HEK293 (cell line): ENCODE data around the gene EXOSC7.

Experiments
- ZNF140 ChIP-seq: fragments of 450-650 bp; formaldehyde crosslinking; IDR thresholded peaks from 2 replicates; pipeline ENCODE4 v1.5.1; 2016; ENCODE audit warnings: missing biosample characterization, missing genetic modification characterization
- ZNF175 ChIP-seq: fragments of 450-650 bp; formaldehyde crosslinking; IDR thresholded peaks from 2 replicates; pipeline ENCODE4 v1.5.1; 2016; ENCODE audit warnings: missing biosample characterization, missing genetic modification characterization
- ZNF324 ChIP-seq: fragments of 450-650 bp; formaldehyde crosslinking; IDR thresholded peaks from 2 replicates; pipeline ENCODE4 v1.5.1; 2016; ENCODE audit warnings: missing biosample characterization, missing genetic modification characterization
- ZNF391 ChIP-seq: fragments of 450-650 bp; formaldehyde crosslinking; IDR thresholded peaks from 2 replicates; pipeline ENCODE4 v1.5.1; 2016; ENCODE audit warnings: low read depth, missing biosample characterization, missing genetic modification characterization, borderline replicate concordance
- ZNF501 ChIP-seq: fragments of 450-650 bp; formaldehyde crosslinking; IDR thresholded peaks from 2 replicates; pipeline ENCODE4 v1.5.1; 2016; ENCODE audit warnings: missing biosample characterization, missing genetic modification characterization
- ZNF600 ChIP-seq: fragments of 450-650 bp; formaldehyde crosslinking; IDR thresholded peaks from 2 replicates; pipeline ENCODE4 v1.5.1; 2016; ENCODE audit warnings: missing biosample characterization, missing genetic modification characterization
- ZNF624 ChIP-seq: fragments of 450-650 bp; formaldehyde crosslinking; IDR thresholded peaks from 2 replicates; pipeline ENCODE4 v1.5.1; 2017; ENCODE audit warnings: missing biosample characterization, missing genetic modification characterization
- TF ChIP-seq, protein P1 (sequence below): fragments of 450-650 bp; formaldehyde crosslinking; IDR thresholded peaks from 2 replicates; pipeline ENCODE4 v1.5.1; 2016; ENCODE audit warnings: missing biosample characterization, missing genetic modification characterization
- TF ChIP-seq, protein P2 (sequence below): fragments of 450-650 bp; formaldehyde crosslinking; IDR thresholded peaks from 2 replicates; pipeline ENCODE4 v1.5.1; 2016; ENCODE audit warnings: missing biosample characterization, missing genetic modification characterization
- TF ChIP-seq, protein P3 (sequence below): fragments of 450-650 bp; formaldehyde crosslinking; IDR thresholded peaks from 2 replicates; pipeline ENCODE4 v1.5.1; 2016; ENCODE audit warnings: missing biosample characterization, missing genetic modification characterization
- TF ChIP-seq, protein P4 (sequence below): fragments of 450-650 bp; formaldehyde crosslinking; IDR thresholded peaks from 2 replicates; pipeline ENCODE4 v1.5.1; 2016; ENCODE audit warnings: missing biosample characterization, missing genetic modification characterization, low read depth
- TF ChIP-seq, protein P5 (sequence below): fragments of 450-650 bp; formaldehyde crosslinking; IDR thresholded peaks from 2 replicates; pipeline ENCODE4 v1.5.1; 2016; ENCODE audit warnings: missing biosample characterization, missing genetic modification characterization, borderline replicate concordance

DNA sequence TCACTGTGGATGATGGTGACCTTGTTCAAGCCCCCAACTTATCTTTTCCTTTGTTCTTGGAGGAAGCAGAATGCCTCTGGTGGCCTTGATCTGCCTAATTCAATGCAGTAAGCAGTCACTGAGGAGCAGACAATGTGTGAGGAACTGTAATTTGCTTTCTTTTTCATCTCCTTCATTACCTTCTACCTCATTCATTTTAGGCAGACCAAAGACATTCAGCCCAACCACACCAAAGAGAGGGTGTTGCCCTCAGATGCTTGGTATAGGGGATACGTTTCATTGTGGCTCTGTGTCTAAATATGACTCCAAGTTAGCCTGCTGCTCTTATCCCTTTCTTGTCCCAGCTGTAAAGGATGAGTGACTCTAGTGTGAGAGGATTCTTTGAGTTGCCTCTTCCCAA lies 15.3 kb downstream of the EXOSC7 start:
- TF ChIP-seq ZNF501 (tag by site-specific recombination): no peak
- TF ChIP-seq, protein P1, sequence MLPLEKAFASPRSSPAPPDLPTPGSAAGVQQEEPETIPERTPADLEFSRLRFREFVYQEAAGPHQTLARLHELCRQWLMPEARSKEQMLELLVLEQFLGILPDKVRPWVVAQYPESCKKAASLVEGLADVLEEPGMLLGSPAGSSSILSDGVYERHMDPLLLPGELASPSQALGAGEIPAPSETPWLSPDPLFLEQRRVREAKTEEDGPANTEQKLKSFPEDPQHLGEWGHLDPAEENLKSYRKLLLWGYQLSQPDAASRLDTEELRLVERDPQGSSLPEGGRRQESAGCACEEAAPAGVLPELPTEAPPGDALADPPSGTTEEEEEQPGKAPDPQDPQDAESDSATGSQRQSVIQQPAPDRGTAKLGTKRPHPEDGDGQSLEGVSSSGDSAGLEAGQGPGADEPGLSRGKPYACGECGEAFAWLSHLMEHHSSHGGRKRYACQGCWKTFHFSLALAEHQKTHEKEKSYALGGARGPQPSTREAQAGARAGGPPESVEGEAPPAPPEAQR (tag by site-specific recombination): no peak
- no peak for TF ChIP-seq ZNF140 (tag by site-specific recombination)
- TF ChIP-seq ZNF391 (tag by site-specific recombination): no peak
- TF ChIP-seq, protein P2, sequence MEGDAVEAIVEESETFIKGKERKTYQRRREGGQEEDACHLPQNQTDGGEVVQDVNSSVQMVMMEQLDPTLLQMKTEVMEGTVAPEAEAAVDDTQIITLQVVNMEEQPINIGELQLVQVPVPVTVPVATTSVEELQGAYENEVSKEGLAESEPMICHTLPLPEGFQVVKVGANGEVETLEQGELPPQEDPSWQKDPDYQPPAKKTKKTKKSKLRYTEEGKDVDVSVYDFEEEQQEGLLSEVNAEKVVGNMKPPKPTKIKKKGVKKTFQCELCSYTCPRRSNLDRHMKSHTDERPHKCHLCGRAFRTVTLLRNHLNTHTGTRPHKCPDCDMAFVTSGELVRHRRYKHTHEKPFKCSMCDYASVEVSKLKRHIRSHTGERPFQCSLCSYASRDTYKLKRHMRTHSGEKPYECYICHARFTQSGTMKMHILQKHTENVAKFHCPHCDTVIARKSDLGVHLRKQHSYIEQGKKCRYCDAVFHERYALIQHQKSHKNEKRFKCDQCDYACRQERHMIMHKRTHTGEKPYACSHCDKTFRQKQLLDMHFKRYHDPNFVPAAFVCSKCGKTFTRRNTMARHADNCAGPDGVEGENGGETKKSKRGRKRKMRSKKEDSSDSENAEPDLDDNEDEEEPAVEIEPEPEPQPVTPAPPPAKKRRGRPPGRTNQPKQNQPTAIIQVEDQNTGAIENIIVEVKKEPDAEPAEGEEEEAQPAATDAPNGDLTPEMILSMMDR (tag by site-specific recombination): no peak
- TF ChIP-seq, protein P3, sequence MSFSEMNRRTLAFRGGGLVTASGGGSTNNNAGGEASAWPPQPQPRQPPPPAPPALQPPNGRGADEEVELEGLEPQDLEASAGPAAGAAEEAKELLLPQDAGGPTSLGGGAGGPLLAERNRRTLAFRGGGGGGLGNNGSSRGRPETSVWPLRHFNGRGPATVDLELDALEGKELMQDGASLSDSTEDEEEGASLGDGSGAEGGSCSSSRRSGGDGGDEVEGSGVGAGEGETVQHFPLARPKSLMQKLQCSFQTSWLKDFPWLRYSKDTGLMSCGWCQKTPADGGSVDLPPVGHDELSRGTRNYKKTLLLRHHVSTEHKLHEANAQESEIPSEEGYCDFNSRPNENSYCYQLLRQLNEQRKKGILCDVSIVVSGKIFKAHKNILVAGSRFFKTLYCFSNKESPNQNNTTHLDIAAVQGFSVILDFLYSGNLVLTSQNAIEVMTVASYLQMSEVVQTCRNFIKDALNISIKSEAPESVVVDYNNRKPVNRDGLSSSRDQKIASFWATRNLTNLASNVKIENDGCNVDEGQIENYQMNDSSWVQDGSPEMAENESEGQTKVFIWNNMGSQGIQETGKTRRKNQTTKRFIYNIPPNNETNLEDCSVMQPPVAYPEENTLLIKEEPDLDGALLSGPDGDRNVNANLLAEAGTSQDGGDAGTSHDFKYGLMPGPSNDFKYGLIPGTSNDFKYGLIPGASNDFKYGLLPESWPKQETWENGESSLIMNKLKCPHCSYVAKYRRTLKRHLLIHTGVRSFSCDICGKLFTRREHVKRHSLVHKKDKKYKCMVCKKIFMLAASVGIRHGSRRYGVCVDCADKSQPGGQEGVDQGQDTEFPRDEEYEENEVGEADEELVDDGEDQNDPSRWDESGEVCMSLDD: no peak
- TF ChIP-seq, protein P4, sequence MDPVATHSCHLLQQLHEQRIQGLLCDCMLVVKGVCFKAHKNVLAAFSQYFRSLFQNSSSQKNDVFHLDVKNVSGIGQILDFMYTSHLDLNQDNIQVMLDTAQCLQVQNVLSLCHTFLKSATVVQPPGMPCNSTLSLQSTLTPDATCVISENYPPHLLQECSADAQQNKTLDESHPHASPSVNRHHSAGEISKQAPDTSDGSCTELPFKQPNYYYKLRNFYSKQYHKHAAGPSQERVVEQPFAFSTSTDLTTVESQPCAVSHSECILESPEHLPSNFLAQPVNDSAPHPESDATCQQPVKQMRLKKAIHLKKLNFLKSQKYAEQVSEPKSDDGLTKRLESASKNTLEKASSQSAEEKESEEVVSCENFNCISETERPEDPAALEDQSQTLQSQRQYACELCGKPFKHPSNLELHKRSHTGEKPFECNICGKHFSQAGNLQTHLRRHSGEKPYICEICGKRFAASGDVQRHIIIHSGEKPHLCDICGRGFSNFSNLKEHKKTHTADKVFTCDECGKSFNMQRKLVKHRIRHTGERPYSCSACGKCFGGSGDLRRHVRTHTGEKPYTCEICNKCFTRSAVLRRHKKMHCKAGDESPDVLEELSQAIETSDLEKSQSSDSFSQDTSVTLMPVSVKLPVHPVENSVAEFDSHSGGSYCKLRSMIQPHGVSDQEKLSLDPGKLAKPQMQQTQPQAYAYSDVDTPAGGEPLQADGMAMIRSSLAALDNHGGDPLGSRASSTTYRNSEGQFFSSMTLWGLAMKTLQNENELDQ (tag by site-specific recombination): no peak
- TF ChIP-seq, protein P5, sequence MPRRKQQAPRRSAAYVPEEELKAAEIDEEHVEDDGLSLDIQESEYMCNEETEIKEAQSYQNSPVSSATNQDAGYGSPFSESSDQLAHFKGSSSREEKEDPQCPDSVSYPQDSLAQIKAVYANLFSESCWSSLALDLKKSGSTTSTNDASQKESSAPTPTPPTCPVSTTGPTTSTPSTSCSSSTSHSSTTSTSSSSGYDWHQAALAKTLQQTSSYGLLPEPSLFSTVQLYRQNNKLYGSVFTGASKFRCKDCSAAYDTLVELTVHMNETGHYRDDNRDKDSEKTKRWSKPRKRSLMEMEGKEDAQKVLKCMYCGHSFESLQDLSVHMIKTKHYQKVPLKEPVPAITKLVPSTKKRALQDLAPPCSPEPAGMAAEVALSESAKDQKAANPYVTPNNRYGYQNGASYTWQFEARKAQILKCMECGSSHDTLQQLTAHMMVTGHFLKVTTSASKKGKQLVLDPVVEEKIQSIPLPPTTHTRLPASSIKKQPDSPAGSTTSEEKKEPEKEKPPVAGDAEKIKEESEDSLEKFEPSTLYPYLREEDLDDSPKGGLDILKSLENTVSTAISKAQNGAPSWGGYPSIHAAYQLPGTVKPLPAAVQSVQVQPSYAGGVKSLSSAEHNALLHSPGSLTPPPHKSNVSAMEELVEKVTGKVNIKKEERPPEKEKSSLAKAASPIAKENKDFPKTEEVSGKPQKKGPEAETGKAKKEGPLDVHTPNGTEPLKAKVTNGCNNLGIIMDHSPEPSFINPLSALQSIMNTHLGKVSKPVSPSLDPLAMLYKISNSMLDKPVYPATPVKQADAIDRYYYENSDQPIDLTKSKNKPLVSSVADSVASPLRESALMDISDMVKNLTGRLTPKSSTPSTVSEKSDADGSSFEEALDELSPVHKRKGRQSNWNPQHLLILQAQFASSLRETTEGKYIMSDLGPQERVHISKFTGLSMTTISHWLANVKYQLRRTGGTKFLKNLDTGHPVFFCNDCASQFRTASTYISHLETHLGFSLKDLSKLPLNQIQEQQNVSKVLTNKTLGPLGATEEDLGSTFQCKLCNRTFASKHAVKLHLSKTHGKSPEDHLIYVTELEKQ (tag by site-specific recombination): no peak
- no peak for TF ChIP-seq ZNF175
- no peak for TF ChIP-seq ZNF624 (tag by site-specific recombination)
- TF ChIP-seq ZNF600 (tag by site-specific recombination): no peak
- TF ChIP-seq ZNF324 (tag by site-specific recombination): no peak
